Lower lobe of right lung (tissue), 2 donors: ENCODE measurements around the gene OR14A16. TPM values are rescaled to one million over a fixed set of nuclear protein-coding genes. Genes with fewer than 3 reads are reported as not detected.

Experiments used
- ATAC-seq, 2 donors: fragments of 200-7000 bp; cut with Tn5 transposase; one replicate each; pipeline ENCODE4 v1.9.1; 2020 to 2022; ENCODE audit warnings: mild to moderate bottlenecking in 2 of 2, moderate library complexity in 2 of 2
- DNase-seq: peaks from one replicate; pipeline ENCODE4 v3.0.0-alpha.2; 2020
- H3K27ac ChIP-seq: fragments of 200-600 bp; one replicate; pipeline ENCODE4 v1.8.0; 2022
- H3K27me3 ChIP-seq: fragments of 200-600 bp; one replicate; pipeline ENCODE4 v1.8.0; 2022; ENCODE audit warnings: low read depth
- H3K36me3 ChIP-seq: fragments of 200-600 bp; one replicate; pipeline ENCODE4 v1.8.0; 2022; ENCODE audit warnings: mild to moderate bottlenecking
- H3K4me1 ChIP-seq: fragments of 200-600 bp; one replicate; pipeline ENCODE4 v1.8.0; 2022
- H3K4me3 ChIP-seq: fragments of 200-600 bp; one replicate; pipeline ENCODE4 v1.8.0; 2022; ENCODE audit warnings: mild to moderate bottlenecking
- H3K9me3 ChIP-seq: fragments of 200-600 bp; one replicate; pipeline ENCODE4 v1.8.0; 2022
- intact Hi-C: fragments of 100-400 bp; cut with DNase I; formaldehyde crosslinking; loops from one replicate; pipeline ENCODE4 v1.11.0; 2022
- total RNA-seq: library from RNA; stranded (reverse); fragmentation: NEBNext Ultra II Directional; extraction: Animal tissue kit (Norgen Biotek cat#: 25700); gene quantifications from one replicate; pipeline ENCODE4 v1.2.1, GENCODE V29; 2021
- TF ChIP-seq, protein P1 (sequence below): fragments of 200-600 bp; IDR thresholded peaks from one replicate; pipeline ENCODE4 v1.8.0; 2022; ENCODE audit warnings: antibody characterized with exemption, mild to moderate bottlenecking
- donor health status: DM: no; HTN: yes; CAD: no; lungs with severe emphysema.

OR14A16 gene
- total RNA-seq, 1 donor from 2014 or later: not detected

GRCh38 chr1:247845693-247846017 is 21.7 kb upstream of the OR14A16 start:
- ATAC-seq (no peak), DNase-seq (no peak)
- Histone ChIP-seq H3K9me3 (no peaks in the 10 kb centered on the region), H3K4me3 (no peak overlapping the region), H3K4me1 (no peaks in the 10 kb centered on the region), H3K27ac (no peak overlapping the region), H3K27me3 (no peaks in the 10 kb centered on the region), H3K36me3 (no peaks in the 10 kb centered on the region)
- TF ChIP-seq, protein P1, sequence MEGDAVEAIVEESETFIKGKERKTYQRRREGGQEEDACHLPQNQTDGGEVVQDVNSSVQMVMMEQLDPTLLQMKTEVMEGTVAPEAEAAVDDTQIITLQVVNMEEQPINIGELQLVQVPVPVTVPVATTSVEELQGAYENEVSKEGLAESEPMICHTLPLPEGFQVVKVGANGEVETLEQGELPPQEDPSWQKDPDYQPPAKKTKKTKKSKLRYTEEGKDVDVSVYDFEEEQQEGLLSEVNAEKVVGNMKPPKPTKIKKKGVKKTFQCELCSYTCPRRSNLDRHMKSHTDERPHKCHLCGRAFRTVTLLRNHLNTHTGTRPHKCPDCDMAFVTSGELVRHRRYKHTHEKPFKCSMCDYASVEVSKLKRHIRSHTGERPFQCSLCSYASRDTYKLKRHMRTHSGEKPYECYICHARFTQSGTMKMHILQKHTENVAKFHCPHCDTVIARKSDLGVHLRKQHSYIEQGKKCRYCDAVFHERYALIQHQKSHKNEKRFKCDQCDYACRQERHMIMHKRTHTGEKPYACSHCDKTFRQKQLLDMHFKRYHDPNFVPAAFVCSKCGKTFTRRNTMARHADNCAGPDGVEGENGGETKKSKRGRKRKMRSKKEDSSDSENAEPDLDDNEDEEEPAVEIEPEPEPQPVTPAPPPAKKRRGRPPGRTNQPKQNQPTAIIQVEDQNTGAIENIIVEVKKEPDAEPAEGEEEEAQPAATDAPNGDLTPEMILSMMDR: no peak
- intact Hi-C loops: no loop called here

- no peaks in the 10 kb centered on the region for H3K9me3 ChIP-seq
- H3K4me1 ChIP-seq: no peaks in the 10 kb centered on the region
- H3K4me3 ChIP-seq: no peak overlapping the region
- no peak overlapping the region for H3K27ac ChIP-seq
- DNase-seq (no peak), ATAC-seq (no peak)
- H3K36me3 ChIP-seq: no peaks in the 10 kb centered on the region
- intact Hi-C loops: no loop called here
- H3K27me3 ChIP-seq: no peaks in the 10 kb centered on the region
- TF ChIP-seq, protein P1: no peak
Observed at GRCh38 chr1:247845011-247845692, 21.2 kb upstream of the OR14A16 start.

DNA sequence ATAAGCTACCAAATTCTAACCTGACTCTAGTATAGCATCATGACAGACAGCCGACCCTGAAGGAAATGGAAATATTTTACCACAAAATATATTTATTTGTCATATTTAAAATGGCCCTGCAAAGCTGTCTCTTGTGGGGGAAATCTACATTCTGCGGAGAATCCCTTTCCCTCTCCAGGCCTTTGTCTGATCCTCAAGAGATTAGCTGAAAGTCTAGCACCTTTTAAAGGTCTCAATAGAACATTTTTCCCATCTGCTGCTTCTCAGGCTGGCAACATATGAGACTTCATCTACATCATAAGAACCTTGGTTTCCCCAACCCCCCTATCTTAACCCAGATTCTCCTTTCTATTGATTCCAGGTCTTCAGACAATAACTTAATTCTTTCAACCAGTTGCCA is 19.5 kb upstream of the OR14A16 start:
- TF ChIP-seq, protein P1: no peak
- ATAC-seq: no peak
- no peaks in the 10 kb centered on the region for H3K4me1 ChIP-seq
- no peak overlapping the region for H3K27ac ChIP-seq
- H3K4me3 ChIP-seq: no peak overlapping the region
- H3K36me3 ChIP-seq: no peaks in the 10 kb centered on the region
- DNase-seq: no peak
- no peaks in the 10 kb centered on the region for H3K27me3 ChIP-seq
- intact Hi-C loops: no loop called here
- H3K9me3 ChIP-seq: no peaks in the 10 kb centered on the region

DNA sequence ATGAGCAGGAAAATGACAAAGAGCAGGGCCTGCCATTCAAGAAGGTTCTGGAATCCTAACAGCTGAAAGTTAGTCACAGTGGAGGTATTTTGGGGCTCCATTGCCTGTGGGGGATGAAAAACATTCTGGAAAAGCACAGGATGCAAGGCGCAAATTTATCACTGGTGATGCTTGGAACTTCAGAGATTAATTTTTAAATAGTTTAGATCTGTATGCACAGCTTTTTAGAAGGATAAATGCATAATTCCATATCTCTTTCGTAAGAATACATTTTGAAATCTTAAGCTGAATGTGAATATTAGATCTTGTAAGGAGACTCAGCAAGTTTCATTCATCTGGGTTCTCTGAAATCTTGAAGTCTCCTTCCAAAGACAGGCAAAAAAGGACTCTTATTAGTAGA is 17.9 kb upstream of the OR14A16 start, which contains the start of gene OR11L1:
Gene OR11L1, minus strand, starts transcription at position 101 of the 400 bp plus-strand sequence. Its CDS starts 0 bp downstream, at position 101.
- no peak for ATAC-seq

GRCh38 chr1:247840818-247841217 is 16.9 kb upstream of the OR14A16 start:
- DNase-seq (no peak), ATAC-seq (no peak)
- H3K4me1 ChIP-seq: no peaks in the 10 kb centered on the region
- intact Hi-C loops: no loop called here
- H3K27me3 ChIP-seq: no peaks in the 10 kb centered on the region
- no peak overlapping the region for H3K27ac ChIP-seq
- no peaks in the 10 kb centered on the region for H3K9me3 ChIP-seq
- TF ChIP-seq, protein P1: no peak
- H3K36me3 ChIP-seq: no peaks in the 10 kb centered on the region
- H3K4me3 ChIP-seq: no peak overlapping the region

More for the DNA sequence above, 17.9 kb upstream of the OR14A16 start, which contains the start of gene OR11L1:
- H3K27ac ChIP-seq: no peak within 1 kb of the TSS
- H3K36me3 ChIP-seq: no peaks in the 10 kb centered on the region
- DNase-seq: no peak
- H3K4me3 ChIP-seq: no peak within 1 kb of the TSS
- TF ChIP-seq, protein P1: no peak
- intact Hi-C loops: no loop called here
- no peaks in the 10 kb centered on the region for H3K4me1 ChIP-seq
- no peaks in the 10 kb centered on the region for H3K9me3 ChIP-seq
- H3K27me3 ChIP-seq: no peaks in the 10 kb centered on the region
